ENCODE results near the gene MEP1A.

DNA sequence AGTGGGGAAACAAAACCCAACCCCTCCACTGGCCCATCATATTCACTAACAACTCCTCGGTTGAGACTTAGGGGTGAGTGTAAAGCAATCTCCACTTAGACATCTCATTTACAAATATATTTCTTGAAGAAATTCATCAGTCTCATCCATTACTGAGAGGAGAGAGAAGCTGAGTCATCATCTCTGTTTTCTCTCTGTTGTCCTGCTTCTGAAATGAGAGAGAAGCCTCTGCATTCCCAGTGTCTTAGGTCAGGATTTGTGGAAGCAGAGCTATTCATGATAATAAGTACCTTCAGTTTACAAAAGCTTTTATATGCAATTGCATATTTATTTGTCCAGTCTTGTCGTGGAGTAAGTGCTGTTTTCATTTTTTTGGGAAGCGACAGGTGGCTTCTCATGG lies 879 bp downstream of the MEP1A start:
- TF ChIP-seq, protein P1, sequence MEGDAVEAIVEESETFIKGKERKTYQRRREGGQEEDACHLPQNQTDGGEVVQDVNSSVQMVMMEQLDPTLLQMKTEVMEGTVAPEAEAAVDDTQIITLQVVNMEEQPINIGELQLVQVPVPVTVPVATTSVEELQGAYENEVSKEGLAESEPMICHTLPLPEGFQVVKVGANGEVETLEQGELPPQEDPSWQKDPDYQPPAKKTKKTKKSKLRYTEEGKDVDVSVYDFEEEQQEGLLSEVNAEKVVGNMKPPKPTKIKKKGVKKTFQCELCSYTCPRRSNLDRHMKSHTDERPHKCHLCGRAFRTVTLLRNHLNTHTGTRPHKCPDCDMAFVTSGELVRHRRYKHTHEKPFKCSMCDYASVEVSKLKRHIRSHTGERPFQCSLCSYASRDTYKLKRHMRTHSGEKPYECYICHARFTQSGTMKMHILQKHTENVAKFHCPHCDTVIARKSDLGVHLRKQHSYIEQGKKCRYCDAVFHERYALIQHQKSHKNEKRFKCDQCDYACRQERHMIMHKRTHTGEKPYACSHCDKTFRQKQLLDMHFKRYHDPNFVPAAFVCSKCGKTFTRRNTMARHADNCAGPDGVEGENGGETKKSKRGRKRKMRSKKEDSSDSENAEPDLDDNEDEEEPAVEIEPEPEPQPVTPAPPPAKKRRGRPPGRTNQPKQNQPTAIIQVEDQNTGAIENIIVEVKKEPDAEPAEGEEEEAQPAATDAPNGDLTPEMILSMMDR (conservative IDR thresholded peaks at IDR 0.05 in 1 of 2, IDR thresholded peaks at IDR 0.05 in 1 of 2; ENCODE audit: extremely low read depth in 1 of 2, insufficient read depth in 1 of 2, low read depth in 1 of 2, low read length in 2 of 2), result no peak
- no peak for TF ChIP-seq EZH2 (IDR thresholded peaks at IDR 0.05; ENCODE audit: borderline replicate concordance, low read length)

All from mammary epithelial cell (primary cell).